Stimulated activated CD8-positive, alpha-beta memory T cell treated with anti-CD3 and anti-CD28 coated beads, Interleukin-12 subunit alpha, Interleukin-12 subunit beta, amount 100 ng/mL, for 24 hours (primary cell): Measurements from ENCODE around the gene USP13.

Experiments
- DNase-seq: peaks from one replicate; pipeline ENCODE4 v3.0.0-alpha.2; 2020; ENCODE audit errors: extremely low read depth

USP13 gene

DNA sequence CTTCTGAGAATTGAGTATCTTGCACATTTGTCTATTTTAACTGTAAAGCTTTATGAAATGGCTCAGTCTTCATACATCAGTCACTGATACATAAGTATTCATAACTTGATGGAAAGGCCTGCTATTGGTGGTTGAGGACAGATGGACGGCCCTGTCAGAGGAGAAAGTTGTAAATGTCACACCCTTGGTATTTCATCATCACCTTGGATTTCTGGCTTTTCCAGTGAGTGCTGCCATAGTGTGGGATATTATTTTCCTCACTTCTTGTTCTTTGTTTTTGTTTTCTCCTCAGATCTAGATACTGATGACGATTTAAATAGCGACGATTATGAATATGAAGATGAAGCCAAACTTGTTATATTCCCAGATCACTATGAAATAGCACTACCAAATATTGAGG, 47.9 kb downstream of the USP13 start:
- no peak for DNase-seq

DNA sequence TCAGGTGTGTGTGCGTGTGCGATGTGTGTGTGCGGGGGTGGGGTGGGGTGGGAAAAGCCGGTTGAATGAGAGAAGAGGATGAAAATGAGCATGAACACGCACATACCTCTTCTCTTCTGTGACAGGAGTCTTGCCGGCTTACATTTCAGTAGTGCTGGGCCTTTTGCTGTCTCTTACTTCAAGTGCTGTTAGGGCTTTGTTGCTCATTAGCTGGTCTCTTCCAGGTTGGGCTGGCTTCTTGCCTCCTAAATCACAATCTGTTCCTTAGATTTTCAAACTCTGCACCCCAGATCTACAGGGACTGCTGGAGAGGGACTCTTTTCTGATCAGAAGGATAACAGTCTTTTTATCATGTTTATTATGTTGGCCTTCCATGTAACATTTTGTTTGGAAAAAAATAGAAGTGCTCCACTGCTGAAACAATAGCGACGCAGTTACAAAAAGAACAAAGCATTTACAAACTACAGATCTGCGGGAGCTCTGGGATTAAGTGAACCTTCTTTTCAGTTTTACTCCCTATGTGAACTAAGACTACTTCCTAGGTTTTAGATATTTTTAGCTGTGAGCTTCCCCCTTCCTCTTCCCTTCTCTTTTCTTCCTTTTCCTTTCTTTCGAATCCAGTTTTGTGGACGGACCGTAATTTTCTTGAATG, 48.5 kb downstream of the USP13 start:
- no peak for DNase-seq

DNA sequence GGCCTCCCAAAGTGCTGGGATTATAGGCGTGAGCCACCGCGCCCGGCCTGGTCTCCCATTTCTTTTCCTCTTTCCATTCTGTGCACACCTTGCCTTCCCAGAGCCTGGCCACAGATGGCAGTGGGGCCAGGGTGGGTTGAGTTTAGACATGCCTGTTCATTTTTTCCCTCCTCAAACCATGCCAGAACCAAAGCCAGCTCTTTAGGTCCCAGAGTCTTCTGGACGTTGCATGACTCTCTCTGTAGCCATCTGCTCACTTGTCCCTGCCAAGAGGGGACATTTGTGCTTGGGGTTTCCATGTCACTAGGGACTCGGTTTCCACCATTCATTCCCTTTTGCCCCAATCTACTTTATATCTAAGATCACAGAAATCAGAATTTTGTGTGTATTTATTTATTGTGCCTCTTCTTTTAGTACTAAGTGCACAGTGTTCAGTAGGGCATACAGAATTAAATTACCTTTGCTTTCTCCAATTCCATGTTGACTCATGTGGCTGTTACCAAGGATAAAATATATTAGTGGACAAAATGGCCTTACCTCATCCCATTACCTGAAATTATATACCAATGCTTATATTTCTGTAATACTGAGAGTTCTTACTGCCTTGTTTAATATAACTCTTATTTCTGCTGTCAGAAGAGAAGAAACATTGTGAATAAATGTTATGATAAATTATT, 49.6 kb downstream of the USP13 start:
- DNase-seq: no peak

DNA sequence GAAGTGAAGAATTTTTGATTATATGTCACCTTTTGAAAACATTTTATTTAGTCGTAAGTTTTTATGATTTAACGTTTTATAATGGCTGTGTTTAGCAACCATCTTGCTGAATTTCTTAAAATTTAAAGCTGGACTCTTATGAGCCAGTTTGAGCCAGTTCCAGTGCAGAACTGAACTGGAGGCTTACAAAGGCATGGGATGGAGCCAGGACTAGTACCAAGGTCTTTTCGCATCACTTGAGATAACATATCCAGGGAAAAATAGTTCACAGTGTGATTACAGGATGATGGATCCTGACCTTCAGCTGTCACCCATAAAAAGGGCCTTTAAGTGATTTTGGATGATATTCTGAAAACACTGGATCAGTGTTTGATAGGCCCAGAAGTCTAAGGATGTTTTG, 51.0 kb downstream of the USP13 start:
- DNase-seq: no peak

DNA sequence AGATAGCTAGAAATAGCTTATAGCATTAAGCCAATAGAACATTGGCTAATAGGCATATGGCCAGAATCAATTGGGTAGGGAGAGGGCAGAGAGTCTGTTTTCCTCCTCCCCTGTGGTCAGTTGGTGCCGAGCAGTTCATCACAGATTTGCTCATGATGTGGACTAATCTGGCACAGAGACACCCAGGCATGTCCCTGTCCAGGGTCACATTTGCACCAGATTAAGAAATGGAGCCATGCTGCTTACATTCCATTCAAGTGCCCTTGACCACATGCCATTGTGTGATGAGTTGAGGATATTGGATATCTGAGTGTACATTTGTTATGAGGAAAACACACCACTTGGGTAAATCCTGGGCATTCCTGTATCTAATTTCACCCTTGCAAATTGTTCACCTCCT, 53.4 kb downstream of the USP13 start:
- no peak for DNase-seq

DNA sequence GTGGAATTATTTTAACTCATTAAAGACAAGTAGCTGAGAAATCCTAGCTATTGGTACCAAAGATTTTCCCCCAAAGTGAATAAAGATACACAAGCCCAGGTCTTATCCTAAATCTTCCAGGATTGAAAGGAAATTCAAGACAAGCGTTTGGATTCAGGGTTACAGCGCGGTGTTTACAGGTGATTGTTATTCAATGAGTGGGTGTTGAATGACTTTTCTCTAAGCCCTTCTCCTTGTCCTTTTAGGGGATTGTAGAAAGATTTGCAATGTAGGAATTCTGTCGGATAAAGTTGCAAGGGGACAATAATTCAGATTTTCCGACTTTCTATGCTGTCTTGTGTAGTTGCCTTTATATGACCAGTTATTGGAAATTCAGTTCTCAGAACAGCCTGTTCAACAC, 57.2 kb downstream of the USP13 start:
- no peak for DNase-seq

DNA sequence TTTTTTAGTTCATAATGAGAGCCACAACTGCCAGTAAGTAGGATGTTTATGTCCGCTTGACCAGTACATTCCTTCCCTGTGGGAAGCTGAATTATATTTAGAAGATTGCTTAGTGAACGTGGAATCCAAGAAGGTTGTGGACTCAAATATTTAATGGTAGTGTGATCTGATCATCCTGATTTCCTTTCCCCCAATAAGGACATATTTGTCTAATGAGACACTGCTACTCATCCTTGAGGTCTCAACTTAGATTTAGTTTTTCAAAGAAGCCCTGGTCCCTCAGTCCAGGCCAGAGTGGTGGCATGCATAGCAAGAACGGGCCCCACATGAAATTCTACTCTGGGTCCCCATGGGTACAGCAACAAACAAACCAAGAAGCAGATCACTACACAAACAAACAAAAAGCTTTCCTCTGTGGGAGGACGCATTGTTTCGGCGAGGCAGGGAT, 60.8 kb downstream of the USP13 start:
- no peak for DNase-seq

DNA sequence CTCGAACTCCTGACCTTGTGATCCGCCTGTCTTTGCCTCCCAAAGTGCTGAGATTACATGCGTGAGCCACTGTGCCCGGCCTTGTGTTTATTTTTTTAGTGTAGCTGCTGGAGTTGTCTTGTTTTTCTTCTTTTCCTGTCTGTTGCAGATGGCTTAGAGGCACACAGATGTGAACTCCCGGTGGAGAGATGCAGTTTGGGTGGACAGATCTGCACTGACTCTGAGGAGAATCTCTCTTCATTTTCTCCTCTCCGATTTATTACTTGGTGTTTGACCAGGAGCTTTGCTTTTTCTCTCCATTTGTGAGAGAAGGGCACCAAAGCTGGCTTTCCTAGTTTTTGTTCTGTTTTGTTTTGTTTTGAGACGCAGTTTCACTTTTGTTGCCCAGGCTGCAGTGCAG, 62.7 kb downstream of the USP13 start:
- no peak for DNase-seq

DNA sequence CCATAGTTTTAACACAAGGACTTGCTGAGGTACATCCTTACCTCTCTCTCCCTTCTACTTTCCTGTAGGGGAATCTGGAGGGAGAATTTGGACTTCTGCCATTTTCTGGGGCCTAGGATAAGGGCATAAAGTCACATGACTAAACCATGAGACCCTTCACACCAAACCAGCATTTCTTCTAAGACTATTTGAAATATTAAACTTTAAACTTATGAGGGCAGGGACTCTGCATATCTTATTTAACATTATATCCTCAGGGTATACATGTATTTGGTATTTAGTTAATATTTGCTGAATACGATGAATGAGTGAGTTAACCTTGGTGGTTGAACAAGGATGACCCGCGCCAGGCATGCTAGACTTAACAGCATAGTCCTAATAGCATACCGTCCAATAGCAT, 63.4 kb downstream of the USP13 start:
- DNase-seq: no peak

DNA sequence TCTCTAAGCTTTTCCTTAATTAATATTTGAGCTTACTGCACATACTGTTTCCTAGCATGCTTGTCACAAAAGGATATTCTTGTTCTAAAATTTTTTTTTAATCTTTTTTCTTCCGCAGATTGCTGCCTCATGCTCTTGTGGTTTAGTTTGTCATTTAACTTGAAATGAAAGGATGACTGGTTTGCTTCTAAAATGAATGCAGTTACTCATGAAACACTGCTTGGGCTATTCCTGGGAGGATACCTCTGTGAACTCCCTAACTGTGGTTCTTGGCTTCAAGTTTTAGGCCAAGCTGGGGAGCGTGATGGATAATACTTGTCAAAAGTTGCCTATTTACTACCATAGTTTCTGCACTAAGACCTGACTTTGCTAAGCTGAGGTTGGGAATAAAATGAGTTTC, 64.0 kb downstream of the USP13 start:
- DNase-seq: no peak

DNA sequence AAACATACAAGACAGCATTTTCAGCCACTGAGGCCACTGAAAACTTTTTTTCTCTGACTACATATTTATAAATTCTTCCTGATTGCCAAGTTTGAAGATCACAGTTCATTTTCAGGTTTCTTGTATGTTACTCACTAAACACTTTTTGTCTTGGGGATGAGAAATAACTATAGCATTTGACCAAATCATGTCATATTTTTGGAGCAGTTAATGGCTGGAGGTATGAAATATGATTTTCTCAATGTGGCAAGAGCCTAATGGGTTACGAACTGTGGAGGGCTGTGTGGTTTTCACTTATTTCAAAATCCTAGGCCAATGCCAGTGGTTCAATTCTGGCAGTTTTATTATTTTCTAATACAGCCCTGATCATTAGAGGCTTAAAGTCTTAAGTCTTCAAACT, 64.4 kb downstream of the USP13 start:
- DNase-seq: no peak

DNA sequence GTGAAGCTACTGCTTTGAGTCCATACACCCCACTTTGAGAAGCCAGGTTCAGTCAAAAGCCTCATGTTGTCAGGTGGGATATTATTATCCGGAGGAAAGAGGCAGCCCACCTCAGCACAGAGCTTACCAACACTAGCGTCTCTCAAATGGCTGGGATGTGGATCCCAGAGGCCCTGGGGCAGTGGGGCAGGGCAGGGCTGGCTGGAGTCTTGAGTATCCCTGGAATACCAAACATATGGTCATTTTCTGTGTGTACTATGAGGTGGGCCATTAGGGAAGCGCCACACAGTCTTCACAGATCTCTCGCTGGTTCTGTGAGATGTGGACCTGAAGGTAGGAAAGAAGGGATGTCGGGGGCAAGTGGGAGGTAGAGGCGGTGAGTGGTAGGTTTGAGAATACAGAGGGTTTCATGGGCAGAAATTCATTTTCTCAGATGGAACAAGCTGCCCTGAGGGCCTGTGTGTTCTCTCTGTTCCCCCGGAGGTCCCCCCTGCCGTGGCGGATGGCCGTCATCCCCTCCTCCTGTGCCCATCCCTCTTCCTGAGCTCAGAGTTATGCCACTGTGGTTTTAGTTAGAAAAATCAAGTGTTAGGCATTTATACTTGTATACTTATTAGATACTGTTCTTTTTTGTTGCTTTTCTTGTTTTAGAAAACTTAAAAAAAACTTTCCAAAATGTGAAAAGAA, 66.4 kb downstream of the USP13 start:
- no peak for DNase-seq

DNA sequence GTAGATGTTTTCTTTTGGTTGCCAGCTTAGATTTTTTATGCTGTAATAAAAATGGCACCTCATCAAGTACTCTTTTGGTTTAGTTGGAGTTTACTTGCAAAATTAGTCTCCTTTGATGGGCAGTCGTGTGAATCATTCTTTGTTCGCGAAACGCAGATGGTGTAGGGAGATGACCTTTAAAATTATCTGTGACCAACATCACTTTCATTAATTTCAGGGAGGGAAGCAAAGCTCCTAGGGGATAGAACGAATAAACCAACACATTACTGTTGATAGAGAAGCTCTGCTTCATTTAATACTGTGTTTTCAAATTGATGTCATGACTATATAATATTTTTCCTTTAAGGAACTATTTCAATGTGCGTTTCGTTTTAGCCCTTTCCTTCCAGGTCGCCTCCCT, 67.4 kb downstream of the USP13 start:
- DNase-seq: no peak

DNA sequence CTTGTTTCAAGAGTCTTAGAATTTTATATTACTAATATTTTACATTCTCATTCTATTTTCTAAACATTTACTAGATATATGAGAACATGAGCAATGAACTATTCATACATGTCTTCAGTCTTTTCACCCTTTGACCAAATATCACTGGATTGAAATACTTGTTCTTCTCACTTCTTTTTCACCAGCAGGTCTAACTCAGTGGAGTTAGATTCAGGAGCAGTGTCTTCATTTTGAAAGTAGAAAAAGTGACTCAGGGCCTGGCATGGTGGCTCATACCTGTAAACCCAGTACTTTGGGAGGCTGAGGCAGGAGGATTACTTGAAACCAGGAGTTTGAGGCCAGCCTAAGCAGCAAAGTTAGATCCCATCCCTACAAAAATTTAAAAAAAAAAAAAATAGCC, 70.8 kb downstream of the USP13 start:
- no peak for DNase-seq

DNA sequence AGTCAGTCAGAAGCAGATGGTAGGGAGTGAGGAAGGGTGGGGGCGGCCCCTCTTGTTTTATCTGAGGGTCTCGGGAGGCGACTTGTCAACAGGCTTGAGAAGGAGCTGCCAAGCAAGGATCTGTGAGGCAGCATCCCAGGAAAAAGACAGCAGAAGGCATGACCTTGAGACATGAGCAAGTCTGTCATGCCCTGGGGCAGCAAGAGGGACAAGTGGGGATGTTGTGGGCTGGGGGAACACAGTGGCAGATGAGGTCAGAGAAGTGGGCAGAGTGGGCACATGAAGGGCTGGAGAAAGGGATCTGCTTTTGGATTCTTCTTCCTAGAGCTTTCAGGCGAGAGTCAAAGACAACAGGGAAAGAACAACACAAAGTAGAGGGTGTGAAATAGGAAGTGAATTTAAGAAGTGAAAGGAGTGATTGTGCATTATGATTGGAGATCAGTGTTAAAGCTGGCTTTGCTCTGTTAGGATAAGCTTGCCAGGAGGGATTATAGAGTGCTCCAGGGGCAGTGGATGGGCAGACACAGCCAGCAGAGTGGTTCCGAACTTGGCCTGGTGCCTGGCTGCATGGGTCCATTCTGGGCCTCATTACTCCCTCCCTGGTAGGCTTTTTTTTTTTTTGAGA, 73.3 kb downstream of the USP13 start:
- DNase-seq: no peak

DNA sequence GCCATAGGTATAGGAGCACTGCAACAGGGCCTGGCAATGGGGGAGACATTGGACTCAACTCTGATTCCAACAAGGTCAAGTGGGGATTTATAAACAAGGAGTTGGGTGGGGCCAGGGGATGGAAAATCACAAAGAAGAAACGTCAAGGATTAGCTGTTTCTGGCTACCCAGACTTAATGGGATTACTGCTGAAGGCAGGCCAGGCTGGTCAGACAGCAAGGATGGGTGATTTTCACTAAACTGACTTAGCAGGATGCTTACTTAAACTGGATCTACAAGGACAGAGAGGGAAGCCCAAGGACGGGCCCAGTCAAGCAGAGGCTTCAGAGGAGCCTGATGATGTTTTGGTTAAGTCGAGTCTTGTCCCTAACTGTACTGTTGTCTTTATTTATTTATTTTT, 76.2 kb downstream of the USP13 start:
- DNase-seq: no peak

DNA sequence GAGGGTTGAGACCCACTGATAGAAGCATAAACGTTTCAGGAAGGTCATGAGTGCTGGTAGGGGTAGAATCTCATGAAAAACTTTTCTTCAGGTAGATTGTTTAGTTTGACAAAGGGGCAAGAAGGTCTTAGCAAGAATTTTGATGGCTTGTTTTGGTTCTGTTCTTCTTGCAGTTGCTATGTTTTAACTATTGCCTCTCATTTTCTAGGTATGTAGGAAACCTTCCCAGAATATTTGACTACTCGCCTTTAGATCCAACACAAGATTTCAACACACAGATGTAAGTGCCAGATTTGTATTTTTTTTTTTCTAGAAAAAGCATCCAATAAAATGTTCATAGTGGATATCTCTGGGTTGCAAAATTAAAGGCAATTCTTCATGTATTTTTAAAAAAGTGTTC, 77.1 kb downstream of the USP13 start:
- DNase-seq: no peak

DNA sequence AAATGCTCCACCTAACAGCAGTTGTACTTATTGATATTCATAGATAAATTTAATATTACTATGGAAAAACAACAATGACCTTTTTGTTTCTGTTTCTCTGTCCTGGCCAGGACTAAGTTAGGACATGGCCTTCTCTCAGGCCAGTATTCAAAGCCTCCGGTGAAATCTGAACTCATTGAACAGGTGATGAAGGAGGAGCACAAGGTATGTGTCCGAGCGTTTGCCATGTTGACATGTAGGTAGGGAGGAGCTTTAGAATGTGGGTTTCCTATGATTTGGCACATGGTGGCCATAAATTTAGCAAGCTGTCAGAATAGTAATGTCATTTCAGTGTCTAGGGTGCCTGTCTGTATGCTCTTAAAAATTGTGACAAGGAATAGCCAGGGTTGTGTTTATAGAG, 77.7 kb downstream of the USP13 start:
- no peak for DNase-seq

DNA sequence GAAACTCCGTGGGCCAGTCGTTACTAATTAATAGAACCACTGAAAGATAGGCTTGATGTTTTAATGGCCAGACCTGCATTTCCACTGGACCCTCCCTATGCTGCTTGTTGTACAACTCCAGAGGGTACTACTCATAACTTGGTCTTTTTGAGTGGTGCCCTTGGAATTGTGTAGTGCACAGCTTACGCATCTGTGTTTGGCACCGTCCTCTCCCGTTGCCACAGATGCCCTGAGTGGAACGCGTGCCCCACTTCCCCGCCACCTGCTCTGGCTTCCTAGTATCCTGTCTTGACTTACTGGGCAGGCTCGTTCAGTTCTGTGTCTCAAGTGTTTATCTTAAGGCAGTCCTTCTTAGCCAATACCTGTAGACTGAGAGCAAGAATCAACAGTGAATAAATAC, 78.7 kb downstream of the USP13 start:
- DNase-seq: no peak

DNA sequence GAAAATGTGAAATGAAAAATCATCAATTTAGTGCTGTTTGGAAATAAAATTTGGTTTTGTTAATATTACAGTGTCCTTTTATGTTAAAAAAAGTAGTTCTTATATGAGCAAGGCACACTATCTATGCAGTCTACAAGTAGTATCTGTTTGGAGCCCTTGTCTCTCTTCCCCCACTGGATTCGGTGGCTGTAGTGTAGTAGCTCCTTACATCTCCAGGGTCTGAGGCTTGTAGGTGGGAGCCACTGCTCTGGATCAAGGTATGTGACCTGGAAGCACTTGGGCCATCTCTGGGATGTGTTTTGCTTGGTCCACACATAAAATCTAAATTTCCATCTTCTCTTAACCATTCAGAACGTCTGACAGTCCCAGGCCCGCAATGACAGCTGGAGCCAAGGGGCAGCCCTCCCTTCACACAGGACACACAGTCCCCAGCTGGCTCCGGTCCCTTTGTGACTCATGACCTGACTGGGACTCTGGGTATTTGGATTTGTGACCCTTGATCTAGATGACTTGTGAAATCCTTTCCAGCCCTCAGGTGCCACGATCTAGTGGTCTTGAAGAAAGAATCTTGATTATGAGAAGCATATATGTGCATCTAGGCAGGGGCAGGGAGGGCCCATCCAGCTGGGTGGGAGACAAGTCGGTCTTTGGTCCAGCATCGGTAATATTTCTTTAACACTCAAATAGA, 80.0 kb downstream of the USP13 start:
- DNase-seq: no peak

DNA sequence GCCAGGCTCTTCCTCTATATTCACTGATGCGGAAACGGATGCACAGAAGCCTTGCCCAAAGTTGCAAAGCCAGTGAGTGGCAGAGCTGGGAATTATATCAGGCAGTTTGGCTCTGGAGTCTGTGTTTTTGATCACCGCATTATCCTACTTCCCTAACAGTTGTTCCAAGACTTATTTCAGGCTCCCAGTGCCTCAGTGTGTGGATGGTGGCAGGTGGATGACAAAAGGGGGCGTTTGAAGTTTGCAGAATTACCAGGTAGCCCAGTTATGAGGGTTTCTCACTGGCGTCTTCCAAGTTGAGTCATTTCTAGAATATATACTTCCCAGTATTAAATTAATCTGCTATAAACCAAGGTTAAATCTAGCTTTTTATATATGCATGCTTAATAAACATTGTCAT, 81.0 kb downstream of the USP13 start:
- no peak for DNase-seq
